PC-3 (cell line): ENCODE data around the gene PLA2G2C.

ENCODE experiments used
- CTCF ChIP-seq: fragments of 300-600 bp; sonication (generic); conservative IDR thresholded peaks from 2 replicates; pipeline ENCODE4 v1.5.1; 2017; ENCODE audit warnings: antibody characterized with exemption, low read depth, mild to moderate bottlenecking, low read length
- EZH2 ChIP-seq: fragments of 300-600 bp; sonication (generic); IDR thresholded peaks from one replicate; pipeline ENCODE4 v1.6.1; 2017; ENCODE audit warnings: antibody characterized with exemption, mild to moderate bottlenecking, low read length; ENCODE audit not compliant: unreplicated experiment

- TF ChIP-seq CTCF (no peak), EZH2 (no peak)
Measured at GRCh38 chr1:20212085-20212684, 25.9 kb upstream of the PLA2G2C start.
